K562 (cell line): ENCODE data around the gene SETMAR. TPM values are rescaled to one million over a fixed set of nuclear protein-coding genes. Genes with fewer than 3 reads are reported as not detected.
A peak's percentile ranks its signal among the peaks of the same experiment; 100 is the strongest.

Experiments used
- E2F8 ChIP-seq: fragments of 450-650 bp; IDR thresholded peaks from 2 replicates; pipeline ENCODE4 v1.7.1; 2018; ENCODE audit warnings: mild to moderate bottlenecking, low read depth; ENCODE audit not compliant: partially characterized antibody
- ELF2 ChIP-seq: fragments of 250-450 bp; sonication (Bioruptor Pico); IDR thresholded peaks from 2 replicates; pipeline ENCODE4 v1.5.0; 2021; ENCODE audit warnings: mild to moderate bottlenecking
- FOXJ3 ChIP-seq: sonication (generic); formaldehyde crosslinking; IDR thresholded peaks from 2 replicates; pipeline ENCODE4 v1.4.0; 2020; ENCODE audit warnings: mild to moderate bottlenecking, missing genetic modification reagents
- LEF1 ChIP-seq: fragments of 450-650 bp; IDR thresholded peaks from 2 replicates; pipeline ENCODE4 v1.6.1; 2016; ENCODE audit warnings: mild to moderate bottlenecking
- NFXL1 ChIP-seq: fragments of 450-650 bp; formaldehyde crosslinking; IDR thresholded peaks from 2 replicates; pipeline ENCODE4 v1.4.0; 2021; ENCODE audit warnings: mild to moderate bottlenecking
- PHTF2 ChIP-seq: fragments of 250-450 bp; sonication (Bioruptor Pico); IDR thresholded peaks from 2 replicates; pipeline ENCODE4 v1.5.0; 2021; ENCODE audit warnings: mild to moderate bottlenecking
- POLR2G ChIP-seq: fragments of 200-400 bp; formaldehyde crosslinking; IDR thresholded peaks from 2 replicates; pipeline ENCODE4 v1.6.1; 2017; ENCODE audit warnings: low read depth, mild to moderate bottlenecking, antibody characterized with exemption, low read length, moderate library complexity
- SNAPC5 ChIP-seq: fragments of 250-450 bp; sonication (Bioruptor Pico); IDR thresholded peaks from 2 replicates; pipeline ENCODE4 v1.8.0; 2021; ENCODE audit warnings: moderate library complexity, mild to moderate bottlenecking, inconsistent platforms
- U2AF2 ChIP-seq: fragments of 200-400 bp; formaldehyde crosslinking; optimal IDR thresholded peaks from 2 replicates; pipeline ENCODE3; 2017; ENCODE audit warnings: low read depth, mild to moderate bottlenecking, low read length
- UBTF ChIP-seq, 2 experiments: IDR thresholded peaks; 2 replicates each; pipeline ENCODE4 v1.6.1; 2012; ENCODE audit warnings: improper control_type of control experiment in 2 of 2, low read depth in 2 of 2, low read length in 2 of 2, borderline replicate concordance in 1 of 2
- ZMIZ1 ChIP-seq, 2 experiments: fragments of 150-350 bp in 1 of 2; IDR thresholded peaks; 2 replicates each; pipeline ENCODE4 v1.6.1; 2012 to 2016; ENCODE audit warnings: low read depth in 2 of 2, low read length in 2 of 2, mild to moderate bottlenecking in 1 of 2, moderate library complexity in 1 of 2
- ZNF586 ChIP-seq: fragments of 450-650 bp; formaldehyde crosslinking; conservative IDR thresholded peaks from 2 replicates; pipeline ENCODE4 v1.4.0; 2020; ENCODE audit warnings: mild to moderate bottlenecking, moderate library complexity
- polyA plus RNA-seq, 8 experiments: library from polyadenylated mRNA; depleted of rRNA in 4 of 8; stranded (reverse) in 5 of 8; unstranded in 3 of 8; fragments of >200 nt; fragmentation: Nextera tagmentation in 2 of 8; fragmentation: Illumina TruSeq in 1 of 8; extraction: Ambion mirVana in 2 of 8; extraction: Trizol in 1 of 8; gene quantifications; 2 replicates each; pipeline versions ENCODE4 v1.2.1 to v1.2.3, GENCODE V29; 2011 to 2014; ENCODE audit warnings: inconsistent platforms in 1 of 8, missing spikeins in 1 of 8
- total RNA-seq, 7 experiments: library from RNA; depleted of rRNA in 6 of 7; stranded (reverse); fragments of >200 nt in 6 of 7; fragmentation: Illumina TruSeq in 2 of 7; extraction: Trizol in 2 of 7; gene quantifications; 2 replicates each; pipeline versions ENCODE4 v1.2.1 to v1.2.3, GENCODE V29; 2011 to 2021; ENCODE audit warnings: low replicate concordance in 1 of 7

The SETMAR gene
- total and polyA plus RNA-seq, 9 of the 15 experiments (the other 6 are each of a cell fraction or from before 2014, with no cell fraction given), result 5.5 to 25.1 (median 18.2) TPM

- no peak for TF ChIP-seq E2F8
- TF ChIP-seq U2AF2, result no peak
- no peak for TF ChIP-seq LEF1
- no peak for TF ChIP-seq PHTF2 (CRISPR knock-in tag)
- no peak for TF ChIP-seq SNAPC5 (CRISPR knock-in tag)
- TF ChIP-seq ZMIZ1 (IDR thresholded peaks at IDR 0.05; ENCODE audit: low read depth in 2 of 2, low read length in 2 of 2), result 0 out of 4 replicates have a peak, but pooled peaks of 1 of the 2 experiments have one; percentile 3
- 0 out of 4 replicates have a peak, but pooled peaks of 1 of the 2 experiments have one; percentile 38 for TF ChIP-seq UBTF (IDR thresholded peaks at IDR 0.05; ENCODE audit: borderline replicate concordance in 1 of 2, low read depth in 2 of 2, low read length in 2 of 2)
- TF ChIP-seq NFXL1 (CRISPR knock-in tag), result no peak
- peak; percentile 91 for TF ChIP-seq POLR2G
- TF ChIP-seq ZNF586 (CRISPR knock-in tag), result no peak
- TF ChIP-seq ELF2 (CRISPR knock-in tag), result no peak
- TF ChIP-seq FOXJ3 (CRISPR knock-in tag), result no peak
Observed at GRCh38 chr3:4303187-4304123, at the start of gene SETMAR (continued).
